GM13976 (cell line): ENCODE measurements around the gene HAT1.

Source experiments
- DNase-seq: peaks from one replicate; pipeline ENCODE4 v3.0.0; 2012; ENCODE audit warnings: low spot score
- CTCF ChIP-seq: IDR thresholded peaks from 2 replicates; pipeline ENCODE4 v1.5.1; 2012; ENCODE audit warnings: borderline replicate concordance, mild to moderate bottlenecking; ENCODE audit not compliant: insufficient read depth; ENCODE audit errors: extremely low read depth, missing control alignments, control extremely low read depth
- in situ Hi-C: fragments of 300-500 bp; cut with MboI; formaldehyde crosslinking; loops from one replicate; pipeline ENCODE4 v1.12.0; 2022; ENCODE audit warnings: low sequenced_read_pairs, mixed read lengths, inconsistent platforms; ENCODE audit not compliant: unreplicated experiment

Gene HAT1

GRCh38 chr2:171956135-171956825 lies 34.0 kb downstream of the HAT1 start:
- no peak for TF ChIP-seq CTCF
- DNase-seq: no peak
- in situ Hi-C loops: no loop called here

GRCh38 chr2:171957061-171957460 lies 34.8 kb downstream of the HAT1 start:
- TF ChIP-seq CTCF: no peak
- in situ Hi-C loops: no loop called here
- no peak for DNase-seq

- TF ChIP-seq CTCF: no peak
- no peak for DNase-seq
- in situ Hi-C loops: no loop called here
These were observed 36.2 kb downstream of the HAT1 start for GRCh38 chr2:171958475-171958874.

GRCh38 chr2:171959998-171960397 lies 37.7 kb downstream of the HAT1 start:
- TF ChIP-seq CTCF: no peak
- in situ Hi-C loops: no loop called here
- no peak for DNase-seq

GRCh38 chr2:171960570-171960969 lies 38.3 kb downstream of the HAT1 start:
- TF ChIP-seq CTCF: no peak
- in situ Hi-C loops: no loop called here
- DNase-seq: no peak

- in situ Hi-C loops: no loop called here
- no peak for TF ChIP-seq CTCF
- DNase-seq: no peak
These were observed 40.9 kb downstream of the HAT1 start for GRCh38 chr2:171963198-171963597.
